Trophoblast cell (in vitro differentiated cells and primary cell): ENCODE results near the gene TMEM106B.
A peak's percentile ranks its signal among the peaks of the same experiment; 100 is the strongest.

Source experiments
- DNase-seq, 2 donors: peaks; one replicate each; pipeline ENCODE4 v3.0.0-alpha.2; 2016
- H2AFZ ChIP-seq: 2 replicates; pipeline ENCODE4 v1.6.1; 2013; ENCODE audit warnings: low read length, moderate library complexity, mild to moderate bottlenecking; ENCODE audit not compliant: insufficient read depth, poor library complexity
- H2AK5ac ChIP-seq: 2 replicates; pipeline ENCODE4 v1.6.1; 2013; ENCODE audit warnings: mild to moderate bottlenecking, low read length
- H2BK120ac ChIP-seq: 2 replicates; pipeline ENCODE4 v1.6.1; 2013; ENCODE audit warnings: low read length, mild to moderate bottlenecking, moderate library complexity; ENCODE audit not compliant: insufficient read depth, poor library complexity
- H2BK12ac ChIP-seq: 2 replicates; pipeline ENCODE4 v1.6.1; 2013; ENCODE audit warnings: mild to moderate bottlenecking, low read length, moderate library complexity
- H2BK5ac ChIP-seq: 2 replicates; pipeline ENCODE4 v1.6.1; 2013; ENCODE audit warnings: low read length, low read depth, moderate library complexity, mild to moderate bottlenecking; ENCODE audit not compliant: poor library complexity
- H3K14ac ChIP-seq: 2 replicates; pipeline ENCODE4 v1.6.1; 2013; ENCODE audit warnings: mild to moderate bottlenecking, low read length
- H3K18ac ChIP-seq: 2 replicates; pipeline ENCODE4 v1.6.1; 2013; ENCODE audit warnings: mild to moderate bottlenecking, low read length
- H3K23ac ChIP-seq: 2 replicates; pipeline ENCODE4 v1.6.1; 2013; ENCODE audit warnings: low read length
- H3K27ac ChIP-seq: 2 replicates; pipeline ENCODE4 v1.5.1; 2013; ENCODE audit warnings: low read depth, mild to moderate bottlenecking, inconsistent platforms, low read length, moderate library complexity
- H3K27me3 ChIP-seq: 2 replicates; pipeline ENCODE4 v1.6.1; 2013; ENCODE audit warnings: inconsistent platforms, mild to moderate bottlenecking, low read length, moderate library complexity; ENCODE audit not compliant: insufficient read depth
- H3K36me3 ChIP-seq, 2 experiments: 1 replicate in 1 of 2; 2 replicates in 1 of 2; pipeline ENCODE4 v1.6.1; 2013; ENCODE audit warnings: low read length in 2 of 2, mild to moderate bottlenecking in 2 of 2, moderate library complexity in 1 of 2; ENCODE audit not compliant: insufficient read depth in 2 of 2, control insufficient read depth in 1 of 2
- H3K4ac ChIP-seq: 2 replicates; pipeline ENCODE4 v1.6.1; 2013; ENCODE audit warnings: low read depth, mild to moderate bottlenecking, low read length, moderate library complexity
- H3K4me1 ChIP-seq, 2 experiments: 1 replicate in 1 of 2; 2 replicates in 1 of 2; pipeline ENCODE4 v1.6.1; 2013; ENCODE audit warnings: low read length in 2 of 2, mild to moderate bottlenecking in 2 of 2, moderate library complexity in 1 of 2; ENCODE audit not compliant: insufficient read depth in 2 of 2, control insufficient read depth in 1 of 2
- H3K4me2 ChIP-seq: 2 replicates; pipeline ENCODE4 v1.6.1; 2013; ENCODE audit warnings: inconsistent platforms, mild to moderate bottlenecking, low read length, moderate library complexity
- H3K4me3 ChIP-seq: 2 replicates; pipeline ENCODE4 v1.5.1; 2013; ENCODE audit warnings: mild to moderate bottlenecking, low read depth, low read length, inconsistent platforms
- H3K79me1 ChIP-seq: one replicate; pipeline ENCODE4 v1.6.1; 2013; ENCODE audit warnings: low read length
- H3K79me2 ChIP-seq: 2 replicates; pipeline ENCODE4 v1.6.1; 2013; ENCODE audit warnings: low read length, mild to moderate bottlenecking; ENCODE audit not compliant: control insufficient read depth, insufficient read depth, poor library complexity
- H3K9ac ChIP-seq: 2 replicates; pipeline ENCODE4 v1.6.1; 2013; ENCODE audit warnings: mild to moderate bottlenecking, low read length
- H3K9me3 ChIP-seq: 2 replicates; pipeline ENCODE4 v1.6.1; 2013; ENCODE audit warnings: low read depth, mild to moderate bottlenecking, control low read depth, inconsistent platforms, low read length; ENCODE audit not compliant: insufficient read depth
- H4K12ac ChIP-seq: 2 replicates; pipeline ENCODE4 v1.6.1; 2013; ENCODE audit warnings: low read depth, mild to moderate bottlenecking, low read length, moderate library complexity
- H4K8ac ChIP-seq: 2 replicates; pipeline ENCODE4 v1.6.1; 2013; ENCODE audit warnings: low read depth, mild to moderate bottlenecking, low read length, moderate library complexity
- H4K91ac ChIP-seq: one replicate; pipeline ENCODE4 v1.6.1; 2013; ENCODE audit warnings: low read depth, mild to moderate bottlenecking, low read length, moderate library complexity
- WGBS: extraction: QIAGEN DNeasy Blood & Tissue Kit; methylation state at CpG from one replicate; pipeline ENCODE4 v1.1.7; 2013; ENCODE audit warnings: missing lambda C conversion rate; ENCODE audit not compliant: insufficient read length, insufficient coverage; ENCODE audit errors: extremely low coverage; 5-methylcytosine and 5-hydroxymethylcytosine counted together

The TMEM106B gene

DNA sequence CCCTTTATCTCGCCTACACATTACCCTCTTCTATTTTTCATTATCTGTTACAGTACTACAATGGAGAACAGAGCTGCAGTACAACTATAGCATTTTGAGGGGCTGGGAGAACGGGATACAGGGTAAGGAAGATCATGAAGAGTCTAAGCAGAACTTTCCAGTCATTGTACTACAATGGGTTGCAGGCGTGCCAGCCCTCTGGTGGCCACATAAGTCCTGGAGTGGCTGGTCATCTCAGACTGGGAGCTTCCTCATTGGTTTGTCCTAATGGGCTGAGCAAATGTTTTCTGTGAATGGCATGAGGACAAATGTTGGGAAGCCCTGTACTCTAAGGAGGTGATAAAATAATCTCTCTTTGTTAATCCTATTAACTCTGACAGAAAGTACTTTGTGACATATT is 33.0 kb downstream of the TMEM106B start:
- no peak overlapping the region for H3K9ac ChIP-seq
- H4K12ac ChIP-seq, result no peak overlapping the region
- H3K9me3 ChIP-seq, result no peaks in the 10 kb centered on the region
- peak; percentile 17 to 54 for DNase-seq
- WGBS, result 100% methylated on average over 1 of the region's 3 CpGs
- no peak overlapping the region for H3K4ac ChIP-seq
- no peak overlapping the region for H3K23ac ChIP-seq
- no peaks in the 10 kb centered on the region for H3K79me1 ChIP-seq
- H2AK5ac ChIP-seq, result no peak overlapping the region
- H3K4me3 ChIP-seq, result no peak overlapping the region
- no peak overlapping the region for H4K91ac ChIP-seq
- H2BK5ac ChIP-seq, result no peak overlapping the region
- no peaks in the 10 kb centered on the region for H3K79me2 ChIP-seq
- no peak overlapping the region for H3K27ac ChIP-seq
- no peak overlapping the region for H2BK12ac ChIP-seq
- no peak overlapping the region for H3K18ac ChIP-seq
- H3K14ac ChIP-seq, result no peak overlapping the region
- H3K36me3 ChIP-seq, result no peaks in the 10 kb centered on the region
- H3K4me2 ChIP-seq, result no peak overlapping the region
- no peaks in the 10 kb centered on the region for H3K27me3 ChIP-seq
- H4K8ac ChIP-seq, result no peak overlapping the region
- no peaks in the 10 kb centered on the region for H3K4me1 ChIP-seq
- no peak overlapping the region for H2AFZ ChIP-seq
- no peak overlapping the region for H2BK120ac ChIP-seq

DNA sequence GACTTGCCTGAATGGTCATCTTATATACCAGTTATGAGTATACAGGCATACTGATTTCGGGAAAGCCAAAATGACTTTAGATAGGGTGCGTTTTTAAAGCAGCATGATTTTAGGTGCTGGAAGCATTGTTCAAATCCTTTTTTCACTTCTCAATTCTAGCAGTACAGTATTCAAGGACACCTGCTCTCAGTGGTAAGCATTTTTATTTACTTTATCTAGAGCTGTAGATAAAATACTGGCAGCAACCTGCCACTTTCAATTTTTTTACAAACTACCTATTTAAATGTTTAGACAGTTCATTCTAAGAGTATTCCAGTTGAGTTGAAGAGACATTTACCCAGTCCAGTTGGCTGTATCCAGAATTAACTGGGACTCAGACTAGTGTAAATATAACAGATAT is 33.6 kb downstream of the TMEM106B start:
- Histone ChIP-seq H2BK12ac (no peak overlapping the region), H3K4me1 (no peaks in the 10 kb centered on the region), H3K79me1 (no peaks in the 10 kb centered on the region), H3K4me2 (no peak overlapping the region), H4K91ac (no peak overlapping the region), H3K27ac (no peak overlapping the region), H3K36me3 (no peaks in the 10 kb centered on the region), H4K12ac (no peak overlapping the region), H2AK5ac (no peak overlapping the region), H4K8ac (no peak overlapping the region), H2AFZ (no peak overlapping the region), H3K18ac (no peak overlapping the region), H3K4ac (no peak overlapping the region), H3K27me3 (no peaks in the 10 kb centered on the region), H3K14ac (no peak overlapping the region), H2BK120ac (no peak overlapping the region), H3K9me3 (no peaks in the 10 kb centered on the region), H3K79me2 (no peaks in the 10 kb centered on the region), H2BK5ac (no peak overlapping the region), H3K4me3 (no peak overlapping the region), H3K9ac (no peak overlapping the region), H3K23ac (no peak overlapping the region)
- DNase-seq, result no peak
- no CpG with 5 or more reads among the region's 2 CpGs for WGBS

DNA sequence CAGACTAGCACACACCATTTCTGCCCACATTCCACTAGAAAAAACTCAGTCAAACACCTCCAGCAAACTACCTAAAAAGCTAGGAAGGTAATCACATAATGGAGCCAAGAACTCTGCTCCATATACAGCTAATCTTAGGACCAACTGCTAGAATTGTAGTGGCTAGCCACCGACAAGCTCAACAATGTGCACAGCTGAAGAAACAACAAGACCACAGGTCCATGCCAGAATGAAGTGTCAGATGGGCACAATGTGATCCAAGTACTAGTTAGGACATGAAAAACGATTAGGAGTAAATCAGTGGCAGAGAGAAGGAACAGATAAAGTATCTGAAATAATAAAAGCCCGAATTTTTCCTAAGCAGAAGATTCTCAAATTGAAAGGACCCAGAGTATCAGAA is 38.6 kb downstream of the TMEM106B start:
- no peak overlapping the region for H3K4me2 ChIP-seq
- no peak overlapping the region for H3K4me3 ChIP-seq
- no peak overlapping the region for H2AK5ac ChIP-seq
- H3K27me3 ChIP-seq, result no peaks in the 10 kb centered on the region
- H2BK12ac ChIP-seq, result no peak overlapping the region
- no peak overlapping the region for H2BK5ac ChIP-seq
- H3K14ac ChIP-seq, result no peak overlapping the region
- WGBS, result no CpG with 5 or more reads among the region's 3 CpGs
- H4K8ac ChIP-seq, result no peak overlapping the region
- no peaks in the 10 kb centered on the region for H3K4me1 ChIP-seq
- no peak overlapping the region for H3K18ac ChIP-seq
- no peaks in the 10 kb centered on the region for H3K9me3 ChIP-seq
- DNase-seq, result no peak
- H2BK120ac ChIP-seq, result no peak overlapping the region
- H4K91ac ChIP-seq, result no peak overlapping the region
- H3K36me3 ChIP-seq, result no peaks in the 10 kb centered on the region
- H3K27ac ChIP-seq, result no peak overlapping the region
- H3K79me2 ChIP-seq, result no peaks in the 10 kb centered on the region
- H4K12ac ChIP-seq, result no peak overlapping the region
- H3K9ac ChIP-seq, result no peak overlapping the region
- no peak overlapping the region for H3K23ac ChIP-seq
- H3K4ac ChIP-seq, result no peak overlapping the region
- H3K79me1 ChIP-seq, result no peaks in the 10 kb centered on the region
- H2AFZ ChIP-seq, result no peak overlapping the region

DNA sequence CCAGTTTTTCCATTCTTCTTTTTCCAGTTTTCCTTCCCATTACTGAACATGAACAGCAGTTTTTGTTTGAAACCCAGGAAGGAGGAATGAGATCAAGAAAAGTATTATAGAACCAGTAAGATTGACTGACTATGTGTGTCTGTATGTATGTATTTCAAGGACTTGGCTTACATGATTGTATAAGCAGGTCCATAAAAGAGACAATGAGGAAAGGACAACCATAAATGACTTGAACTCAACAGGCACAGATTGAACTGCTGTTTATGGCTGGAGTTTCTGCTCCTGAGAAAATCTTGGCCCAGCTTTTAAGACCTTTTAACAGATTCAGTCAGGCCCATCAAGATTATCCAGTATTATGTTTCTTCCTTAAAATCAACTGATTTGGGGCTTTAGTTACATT is 39.1 kb downstream of the TMEM106B start:
- Histone ChIP-seq H3K23ac (no peak overlapping the region), H2BK12ac (no peak overlapping the region), H3K36me3 (no peaks in the 10 kb centered on the region), H3K9ac (no peak overlapping the region), H3K4me2 (no peak overlapping the region), H3K14ac (no peak overlapping the region), H2AFZ (no peak overlapping the region), H4K91ac (no peak overlapping the region), H3K18ac (no peak overlapping the region), H2AK5ac (no peak overlapping the region), H3K4ac (no peak overlapping the region), H3K4me1 (no peaks in the 10 kb centered on the region), H4K8ac (no peak overlapping the region), H4K12ac (no peak overlapping the region), H3K27me3 (no peaks in the 10 kb centered on the region), H3K27ac (no peak overlapping the region), H2BK120ac (no peak overlapping the region), H3K79me2 (no peaks in the 10 kb centered on the region), H3K79me1 (no peaks in the 10 kb centered on the region), H2BK5ac (no peak overlapping the region), H3K4me3 (no peak overlapping the region), H3K9me3 (no peaks in the 10 kb centered on the region)
- DNase-seq, result no peak

DNA sequence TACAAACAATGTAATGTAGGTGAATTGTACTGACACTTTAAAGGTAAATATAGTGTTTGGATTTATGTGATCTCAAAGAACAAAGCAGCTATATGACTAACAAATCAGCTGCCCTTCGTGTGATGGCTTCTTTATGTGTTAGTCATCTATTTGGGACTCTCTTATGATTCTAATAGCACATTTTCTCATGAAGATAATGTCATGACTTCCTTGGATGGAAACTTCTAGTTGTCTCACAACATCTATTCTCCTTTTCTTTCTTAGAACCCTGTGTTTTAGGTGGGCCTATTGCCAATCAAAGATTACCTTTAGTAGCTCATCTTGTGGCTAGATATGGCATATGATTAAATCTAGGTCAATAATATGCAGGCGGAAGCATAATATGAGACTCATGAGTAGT is 45.0 kb downstream of the TMEM106B start:
- Histone ChIP-seq H2AFZ (no peak overlapping the region), H3K9ac (no peak overlapping the region), H3K4me1 (no peaks in the 10 kb centered on the region), H3K79me2 (no peaks in the 10 kb centered on the region), H3K79me1 (no peaks in the 10 kb centered on the region), H2BK5ac (no peak overlapping the region), H3K18ac (no peak overlapping the region), H3K14ac (no peak overlapping the region), H2BK120ac (no peak overlapping the region), H3K9me3 (no peaks in the 10 kb centered on the region), H4K8ac (no peak overlapping the region), H3K4me3 (no peak overlapping the region), H4K91ac (no peak overlapping the region), H3K36me3 (no peaks in the 10 kb centered on the region), H3K27me3 (no peaks in the 10 kb centered on the region), H3K23ac (no peak overlapping the region), H3K4me2 (no peak overlapping the region), H4K12ac (no peak overlapping the region), H3K4ac (no peak overlapping the region), H3K27ac (no peak overlapping the region), H2BK12ac (no peak overlapping the region), H2AK5ac (no peak overlapping the region)
- DNase-seq, result no peak
- no CpG with 5 or more reads among the region's 2 CpGs for WGBS
